Forelimb muscle (tissue), 1 donor: ENCODE results near the gene KCNAB2. TPM values are rescaled to one million over a fixed set of nuclear protein-coding genes. Genes with fewer than 3 reads are reported as not detected.

Experiments used
- DNase-seq: peaks from one replicate; pipeline ENCODE4 v3.0.0-alpha.2; 2013; ENCODE audit warnings: low read depth
- polyA plus RNA-seq: library from polyadenylated mRNA; unstranded; fragments of 120-200 nt; gene quantifications from one replicate; pipeline ENCODE4 v1.2.1, GENCODE V29; 2013; ENCODE audit not compliant: insufficient read length

KCNAB2 gene
- polyA plus RNA-seq, 1 donor, result 4.1 TPM

DNA sequence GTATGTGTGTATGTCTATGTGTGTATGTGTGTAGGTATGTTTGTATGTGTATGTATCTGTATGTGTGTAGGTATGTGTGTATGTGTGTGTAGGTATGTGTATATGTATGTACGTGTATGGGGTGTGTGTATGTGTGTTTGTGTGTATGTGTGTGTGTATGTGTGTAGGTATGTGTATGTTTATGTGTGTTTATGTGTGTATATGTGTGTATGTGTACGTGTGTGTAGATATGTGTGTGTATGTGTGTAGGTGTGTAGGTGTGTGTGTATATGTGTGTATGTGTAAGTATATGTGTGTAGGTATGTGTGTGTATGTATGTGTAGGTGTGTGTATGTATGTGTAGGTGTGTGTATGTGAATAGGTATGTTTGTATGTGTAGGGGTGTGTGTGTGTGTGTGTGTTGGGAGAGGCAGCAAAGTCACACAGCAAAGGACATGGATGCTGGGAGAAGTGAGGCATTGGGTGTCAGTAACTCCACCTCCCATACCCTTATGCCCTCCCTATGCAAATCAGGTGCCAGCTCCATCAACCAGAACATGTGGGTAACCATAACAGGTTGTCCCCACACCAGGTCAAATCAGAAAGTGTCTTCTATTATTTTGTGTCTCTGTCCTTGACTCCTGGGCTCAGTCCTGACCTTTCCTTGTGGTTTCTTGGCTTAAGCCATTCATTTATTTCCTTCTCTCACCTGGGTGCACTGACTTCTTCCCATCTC lies 15.0 kb upstream of the KCNAB2 start:
- DNase-seq, result no peak

DNA sequence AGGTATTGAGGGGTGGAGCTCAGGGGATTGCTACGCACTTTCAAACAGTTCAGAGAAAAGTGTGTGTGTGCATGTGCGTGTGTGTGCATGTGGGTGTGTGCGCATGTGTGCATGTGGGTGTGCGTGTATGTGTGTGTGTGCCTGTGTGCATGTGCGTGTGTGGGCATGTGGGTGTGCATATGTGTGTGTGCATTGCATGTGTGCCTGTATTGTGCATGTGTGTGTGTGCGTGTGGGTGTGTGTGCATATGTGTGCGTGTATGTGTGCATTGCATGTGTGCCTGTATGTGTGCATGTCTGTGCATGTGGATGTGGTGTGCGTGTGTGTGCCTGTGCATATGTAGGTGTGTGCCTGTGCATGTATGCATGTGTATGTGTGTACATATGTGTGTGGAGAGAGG lies 12.6 kb upstream of the KCNAB2 start:
- no peak for DNase-seq

DNA sequence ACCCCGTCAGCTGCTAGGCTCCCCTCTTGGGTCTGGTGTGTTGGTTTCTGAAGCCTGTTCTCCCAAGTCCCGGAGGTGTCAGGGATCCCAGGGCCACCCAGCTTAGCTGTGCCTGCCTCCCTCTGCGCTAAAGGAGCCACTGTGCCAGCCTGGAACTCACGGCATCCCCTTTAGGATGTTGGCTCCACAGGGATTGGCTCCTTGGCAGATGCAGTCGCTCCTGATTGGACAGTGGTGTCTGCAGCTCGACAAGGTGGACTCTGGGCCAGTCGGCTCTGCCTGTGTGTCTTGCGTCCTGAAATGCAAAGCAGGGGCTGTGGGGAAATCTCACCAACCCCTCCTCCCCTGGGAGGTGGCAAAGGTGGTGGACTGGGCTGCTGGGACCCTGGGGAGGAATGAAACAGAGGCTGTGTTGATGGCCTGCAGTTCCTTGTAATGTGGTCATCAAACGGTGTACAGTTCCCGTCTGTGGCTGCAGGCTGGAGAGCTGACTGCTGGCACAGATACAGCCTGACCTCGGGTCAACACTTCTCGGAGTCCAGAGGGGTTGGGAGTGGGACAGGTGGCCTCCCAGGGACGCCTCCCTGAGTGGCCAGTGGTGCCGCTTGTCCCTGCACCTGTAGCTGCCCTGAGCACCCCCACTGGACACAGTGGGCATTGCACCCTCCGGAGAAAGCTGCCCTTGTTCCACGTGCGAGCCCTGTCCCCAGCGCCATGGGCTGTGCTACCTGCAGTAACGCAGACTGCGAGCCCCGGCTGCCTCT lies 11.5 kb upstream of the KCNAB2 start:
- DNase-seq, result no peak

DNA sequence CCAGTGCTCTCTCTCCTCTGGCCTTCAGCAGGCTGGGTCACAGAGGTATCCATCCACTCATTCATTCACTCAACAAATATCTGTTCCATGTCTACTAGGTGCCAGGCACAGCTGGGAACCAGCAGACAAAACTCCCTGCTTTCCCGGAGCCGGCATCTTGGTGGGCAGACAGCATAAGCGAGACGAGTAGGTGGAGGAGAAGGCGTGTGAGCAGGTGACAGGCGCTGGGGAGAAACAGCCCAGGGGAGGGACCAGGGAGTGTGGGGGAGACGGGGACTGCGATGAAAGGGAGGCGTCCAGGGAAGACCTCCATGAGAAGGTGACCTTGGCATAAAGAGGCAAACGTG lies 11.0 kb upstream of the KCNAB2 start:
- no peak for DNase-seq

DNA sequence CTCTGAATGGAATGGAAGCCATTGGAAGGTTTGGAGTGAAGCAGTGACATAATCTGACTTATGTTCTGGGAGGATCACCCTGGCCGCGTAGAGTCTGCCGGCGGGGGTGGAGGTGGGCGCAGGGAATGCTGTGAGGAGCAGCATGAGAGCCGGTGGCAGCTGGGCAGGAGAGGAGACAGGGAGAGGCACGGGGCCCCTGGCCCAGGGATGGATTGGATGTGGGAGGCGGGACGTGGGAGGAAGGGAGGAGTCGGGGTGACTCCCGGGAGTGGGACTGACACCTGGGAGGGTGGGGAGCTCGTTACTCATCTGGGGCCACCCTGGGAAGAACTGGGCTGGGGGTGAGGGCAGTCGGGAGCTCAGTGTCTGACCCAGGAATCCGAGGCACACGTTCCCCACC lies 10.4 kb upstream of the KCNAB2 start:
- no peak for DNase-seq

DNA sequence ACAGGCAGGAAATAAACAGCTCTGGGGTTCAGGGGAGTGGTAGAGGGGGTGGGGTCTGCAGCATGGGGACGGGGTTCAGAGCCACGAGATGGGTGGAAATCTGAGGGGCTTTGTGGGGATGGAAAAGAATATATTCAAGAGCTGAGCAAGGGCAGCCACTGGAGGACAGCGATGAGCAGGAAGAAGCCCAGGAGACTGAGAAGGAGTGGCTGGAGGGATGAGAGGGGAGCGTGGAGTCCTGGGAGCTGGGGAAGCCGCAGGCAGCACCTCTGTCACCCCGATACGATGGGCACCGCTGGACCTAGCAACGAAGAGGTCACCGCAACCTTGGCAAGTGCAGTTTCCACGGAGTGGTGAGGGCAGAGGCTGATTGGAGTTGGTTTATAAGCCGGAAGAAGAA lies 10.0 kb upstream of the KCNAB2 start:
- no peak for DNase-seq

DNA sequence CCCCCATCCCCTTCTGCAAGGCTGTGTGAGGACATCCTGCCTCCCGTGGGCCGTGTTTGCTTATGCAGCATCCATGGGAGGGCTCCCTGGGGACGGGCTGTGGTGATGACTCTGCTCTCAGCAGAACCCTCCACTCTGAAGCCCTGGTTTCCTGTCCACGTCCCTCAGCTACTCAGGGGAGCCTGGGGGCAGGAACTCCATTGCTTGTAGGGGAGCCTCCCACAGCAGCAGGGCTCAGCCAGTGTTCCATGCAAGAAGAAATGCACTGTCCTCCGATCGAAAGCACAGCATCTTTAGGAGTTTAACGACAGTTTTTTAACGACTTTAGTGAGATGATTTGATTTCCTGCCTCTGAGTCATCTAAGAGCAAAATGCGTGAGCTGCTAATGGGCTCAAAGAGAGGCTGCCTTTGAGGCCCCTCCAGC lies 8.3 kb upstream of the KCNAB2 start:
- DNase-seq, result no peak

DNA sequence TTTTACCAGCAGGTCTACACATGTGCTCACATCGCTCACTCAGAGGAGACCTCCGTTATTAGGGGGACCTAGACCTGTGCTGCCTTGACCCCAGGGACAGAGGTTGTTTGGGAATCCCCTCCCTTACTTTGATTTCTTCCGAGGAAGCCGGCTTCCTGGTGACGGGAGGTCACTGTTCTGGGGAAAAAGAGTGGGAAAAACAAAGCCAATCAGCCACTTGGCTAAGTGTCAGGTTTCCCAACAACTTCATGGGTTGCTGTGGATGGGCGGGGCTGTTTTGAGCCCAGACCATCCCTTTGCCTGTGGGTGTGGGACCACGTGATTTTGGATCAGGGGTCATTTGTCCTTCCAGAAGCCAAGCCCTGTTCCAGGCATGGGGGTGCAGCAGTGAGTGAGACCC lies 7.1 kb upstream of the KCNAB2 start:
- no peak for DNase-seq

DNA sequence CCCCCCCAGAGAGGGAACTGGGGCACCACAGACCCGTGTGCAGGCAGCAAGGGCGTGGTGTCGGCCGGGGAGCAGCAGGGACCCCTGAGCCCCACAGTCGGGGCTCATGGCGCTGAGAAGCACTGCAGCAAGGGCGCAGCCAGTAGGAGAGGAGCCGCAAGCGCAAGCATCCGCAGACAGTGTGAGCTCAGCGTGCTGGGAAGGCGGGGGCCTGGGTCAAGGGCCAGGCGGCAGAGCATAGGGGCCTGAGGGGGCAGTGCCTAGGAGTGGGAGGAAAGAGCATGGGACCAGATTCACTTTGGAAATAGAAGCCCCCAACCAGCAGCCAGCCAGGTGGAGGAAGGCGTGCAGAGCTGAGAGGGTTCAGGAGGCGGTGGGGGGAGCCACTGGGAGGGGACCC lies 6.7 kb upstream of the KCNAB2 start:
- DNase-seq, result no peak

DNA sequence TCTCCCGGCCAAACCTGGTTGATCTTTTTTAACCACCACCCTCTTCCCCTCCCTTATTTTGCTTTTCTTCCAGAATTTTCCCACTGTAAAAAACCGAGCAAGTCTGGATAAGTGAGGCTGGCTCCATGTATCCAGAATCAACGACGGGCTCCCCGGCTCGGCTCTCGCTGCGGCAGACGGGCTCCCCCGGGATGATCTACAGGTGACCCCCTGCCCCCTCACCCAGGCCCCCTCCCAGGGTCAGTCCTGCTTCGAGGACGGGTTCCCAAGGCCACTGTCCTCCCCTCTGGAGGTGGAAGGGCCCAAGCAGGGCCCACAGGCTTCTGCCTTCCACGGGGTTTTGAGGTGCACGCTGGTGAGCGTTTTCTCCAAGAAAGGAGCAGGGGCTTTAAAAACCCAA lies 5.2 kb upstream of the KCNAB2 start:
- DNase-seq, result no peak

DNA sequence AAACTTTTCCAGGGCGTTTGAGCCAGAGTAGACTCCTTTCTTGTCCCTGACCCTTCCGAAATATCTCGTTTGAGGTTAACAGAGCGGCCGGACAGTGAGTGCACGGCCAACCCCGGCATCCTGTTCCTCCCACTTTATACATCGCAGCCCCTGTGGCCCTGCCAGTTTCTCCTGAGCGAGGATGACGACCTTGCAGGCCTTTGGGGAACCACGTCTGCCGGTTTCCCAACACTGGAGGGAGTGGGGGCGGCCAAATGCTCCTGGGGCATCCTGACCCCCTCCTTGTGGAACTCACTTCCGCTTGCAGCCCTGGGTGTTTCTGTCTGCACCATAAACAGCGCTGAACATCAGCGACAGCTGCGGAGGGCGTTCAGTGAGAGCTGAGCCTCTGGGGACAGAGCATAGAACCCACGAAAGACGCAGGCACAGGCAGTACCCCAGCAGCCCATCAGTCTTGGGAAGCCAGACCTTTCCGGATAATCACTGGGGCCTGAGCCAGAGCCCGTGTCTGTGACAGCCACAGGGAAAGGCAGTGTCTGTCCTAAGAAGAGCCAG lies 4.8 kb upstream of the KCNAB2 start:
- no peak for DNase-seq

DNA sequence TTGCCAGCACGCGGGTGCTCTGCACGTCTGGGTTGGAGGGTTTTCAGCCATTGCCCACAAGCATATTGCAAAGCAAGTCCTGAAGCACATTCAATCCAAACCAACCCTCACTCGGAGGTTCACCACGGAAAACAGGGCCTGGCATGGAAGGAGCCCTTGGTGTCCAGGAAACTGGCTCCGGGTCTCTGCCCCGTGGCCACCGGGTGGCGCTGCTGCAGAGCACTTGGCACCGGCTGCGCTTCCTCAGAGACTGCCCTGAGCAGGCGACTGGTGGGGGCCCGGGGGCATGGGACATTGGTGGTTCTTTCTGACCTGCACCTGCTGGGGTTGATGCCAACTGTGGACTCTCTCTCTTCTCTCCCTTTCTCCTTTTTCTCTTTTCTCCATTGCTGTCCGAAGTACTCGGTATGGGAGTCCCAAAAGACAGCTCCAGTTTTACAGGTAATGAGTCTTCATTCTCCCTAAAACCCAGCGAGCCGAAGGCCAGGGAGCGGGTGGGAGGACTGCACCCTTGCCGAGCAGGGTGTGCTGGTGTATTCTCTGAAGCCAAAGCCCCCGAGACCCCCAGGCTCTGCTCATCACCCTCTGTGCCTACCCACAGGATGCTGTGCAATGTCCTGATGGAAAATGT lies 4.1 kb upstream of the KCNAB2 start:
- DNase-seq, result no peak

DNA sequence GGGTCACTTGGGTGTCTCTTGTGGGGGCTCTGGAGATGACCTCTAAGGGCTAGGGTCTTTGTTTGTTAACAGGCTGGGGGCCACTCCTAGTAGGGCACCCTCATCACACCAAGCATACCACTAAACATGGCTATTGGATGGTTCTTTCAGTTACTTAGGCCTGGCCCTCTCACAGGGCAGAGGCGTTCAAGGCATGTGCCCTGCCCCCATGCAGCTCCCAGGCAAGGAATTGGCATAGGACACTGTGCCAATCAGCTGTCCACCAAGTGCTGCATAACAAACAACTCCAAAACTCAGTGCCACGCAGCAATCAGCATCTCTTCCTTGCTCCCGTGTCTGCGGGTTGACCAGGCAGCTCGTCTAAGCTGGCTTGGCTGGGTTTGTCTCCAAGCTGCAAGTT lies 2.1 kb upstream of the KCNAB2 start:
- no peak for DNase-seq

DNA sequence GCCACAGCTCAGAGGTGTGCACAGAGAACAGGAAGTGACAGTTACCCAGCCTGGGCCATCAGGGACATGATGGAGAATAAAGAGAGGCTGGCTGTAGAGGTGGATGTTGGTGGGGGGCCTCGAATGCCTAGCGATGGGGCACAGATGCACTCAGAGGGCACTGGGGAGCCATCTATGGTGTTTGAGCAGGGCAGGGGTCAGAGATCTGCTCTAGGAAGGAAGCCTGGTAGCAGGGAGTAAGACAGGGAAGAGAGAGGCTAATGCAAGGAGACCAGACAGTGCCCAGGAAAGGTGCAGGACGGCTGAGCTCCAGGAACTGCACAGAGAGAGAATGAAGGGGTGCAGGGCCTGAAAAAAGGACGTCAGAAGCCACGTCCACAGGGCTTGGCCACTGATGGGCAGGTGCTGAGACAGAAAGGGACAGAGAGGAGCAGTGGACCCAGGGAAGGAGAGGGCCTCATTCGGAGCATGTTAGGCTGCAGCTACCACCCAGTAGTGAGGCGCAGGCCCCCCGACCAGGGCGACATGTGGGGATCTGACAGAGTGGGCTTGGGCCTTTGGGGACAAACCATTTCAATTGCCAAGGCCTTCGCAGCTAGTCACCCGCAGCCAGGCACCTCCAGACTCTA lies 1.1 kb upstream of the KCNAB2 start:
- no peak for DNase-seq

DNA sequence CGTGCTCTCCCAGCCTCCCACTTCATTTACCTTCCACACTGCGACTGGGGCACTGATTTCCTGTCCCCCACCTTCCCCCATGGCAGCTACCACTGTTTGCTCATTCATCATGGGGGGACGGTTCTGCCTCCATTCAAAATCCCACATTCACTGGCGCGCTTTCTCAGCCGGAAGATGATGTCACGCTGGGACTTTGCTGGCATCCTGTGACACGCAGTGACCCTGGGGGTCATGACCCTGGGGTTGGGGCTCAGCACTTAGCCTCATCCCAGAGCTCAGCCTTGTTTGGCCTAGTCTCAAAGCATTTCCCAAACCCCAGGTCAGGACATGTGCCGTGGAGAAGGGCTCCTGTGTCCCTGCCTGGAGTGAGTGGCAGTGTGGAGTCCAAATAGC lies 582 bp upstream of the KCNAB2 start:
- no peak for DNase-seq

DNA sequence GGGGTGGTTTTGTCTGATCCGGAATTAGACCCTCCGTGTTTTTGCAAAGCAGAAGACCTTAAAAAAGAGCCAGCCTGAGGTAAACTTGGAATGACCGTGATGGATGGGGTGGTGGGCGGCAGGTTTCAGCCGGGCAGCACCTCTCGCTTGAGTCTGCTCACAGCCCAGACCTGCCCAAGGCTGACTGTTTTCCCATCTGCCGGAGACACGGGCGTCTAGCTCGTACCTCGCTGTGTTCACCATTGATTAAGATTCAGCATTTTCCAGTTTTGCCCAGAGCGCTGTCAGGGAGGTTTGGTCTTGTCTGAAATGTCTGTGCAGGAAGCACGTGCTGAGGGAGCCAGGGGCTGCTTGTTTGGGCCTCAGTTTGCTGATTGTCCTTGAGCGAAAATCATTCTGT lies 591 bp downstream of the KCNAB2 start:
- DNase-seq, result no peak

DNA sequence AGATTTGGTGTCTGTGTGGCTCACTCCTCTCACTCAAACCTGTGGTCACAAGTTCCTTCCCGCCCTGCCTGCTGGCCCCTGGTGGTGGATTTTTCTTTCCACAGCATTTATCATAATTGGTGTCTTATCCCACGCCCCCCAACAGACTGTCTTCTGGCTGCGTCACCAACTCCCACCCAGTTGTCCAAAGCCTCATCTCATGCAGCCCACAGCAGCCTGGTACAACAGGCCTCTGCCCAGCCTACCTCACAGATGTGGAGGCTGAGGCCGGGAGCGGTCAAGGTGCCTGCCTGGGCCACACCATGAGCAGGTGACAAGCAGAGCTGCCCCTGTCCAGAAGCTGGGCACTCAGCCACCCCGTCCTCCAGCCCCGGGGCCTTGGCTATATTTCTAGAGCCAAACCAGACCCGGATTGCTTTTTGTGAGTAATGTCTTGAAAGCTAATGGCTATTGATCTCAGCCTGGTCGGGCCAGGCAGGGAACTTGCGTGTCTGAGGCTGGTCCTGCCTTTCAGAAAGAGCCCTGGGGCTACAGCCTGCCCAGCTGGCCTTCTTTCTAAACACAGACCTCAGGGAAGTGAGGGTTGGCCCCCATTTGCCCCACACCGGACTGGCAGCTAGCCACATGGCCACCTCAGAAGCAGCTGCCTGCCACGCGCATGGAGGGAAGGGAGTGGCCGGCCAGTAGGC lies 2.6 kb downstream of the KCNAB2 start:
- DNase-seq, result no peak

DNA sequence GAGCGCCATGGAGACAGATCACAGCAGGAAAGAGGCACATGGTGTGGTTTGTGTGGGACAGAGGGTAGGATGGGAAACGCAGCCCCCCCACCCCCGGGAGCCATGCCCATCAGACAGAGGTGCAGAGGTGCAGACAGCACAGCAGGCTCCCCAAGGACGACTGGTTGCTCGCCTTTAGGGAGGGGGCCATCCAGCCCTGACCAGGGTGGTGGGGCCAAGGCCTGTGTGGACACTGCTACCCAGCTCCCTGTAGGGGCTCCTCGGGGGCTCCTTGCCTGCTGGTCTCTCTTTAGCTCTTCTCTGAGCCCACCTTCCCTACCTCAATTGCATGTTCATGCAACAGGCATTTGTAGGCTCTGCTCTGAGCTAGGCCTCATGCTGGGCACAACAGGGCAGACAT lies 3.7 kb downstream of the KCNAB2 start:
- DNase-seq, result no peak

DNA sequence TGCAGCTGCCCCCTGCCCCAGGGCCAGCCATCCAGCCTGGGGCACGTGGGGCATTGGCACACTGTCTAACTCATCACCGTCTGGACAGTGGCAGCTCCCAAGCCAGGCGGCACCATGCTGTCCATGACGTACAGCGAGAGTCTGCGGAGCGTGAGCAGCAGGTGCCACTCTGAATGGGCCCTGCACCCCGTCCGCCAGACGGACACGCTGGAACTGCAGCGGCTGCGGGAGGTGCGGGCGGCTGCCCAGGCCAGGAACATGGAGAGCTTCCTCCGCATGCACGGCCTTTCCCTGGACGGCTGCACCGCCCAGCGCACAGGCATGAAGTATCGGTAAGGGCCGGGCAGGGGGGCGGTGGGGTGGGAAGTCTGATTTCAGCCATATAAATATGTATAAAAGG lies 5.7 kb downstream of the KCNAB2 start:
- no peak for DNase-seq

DNA sequence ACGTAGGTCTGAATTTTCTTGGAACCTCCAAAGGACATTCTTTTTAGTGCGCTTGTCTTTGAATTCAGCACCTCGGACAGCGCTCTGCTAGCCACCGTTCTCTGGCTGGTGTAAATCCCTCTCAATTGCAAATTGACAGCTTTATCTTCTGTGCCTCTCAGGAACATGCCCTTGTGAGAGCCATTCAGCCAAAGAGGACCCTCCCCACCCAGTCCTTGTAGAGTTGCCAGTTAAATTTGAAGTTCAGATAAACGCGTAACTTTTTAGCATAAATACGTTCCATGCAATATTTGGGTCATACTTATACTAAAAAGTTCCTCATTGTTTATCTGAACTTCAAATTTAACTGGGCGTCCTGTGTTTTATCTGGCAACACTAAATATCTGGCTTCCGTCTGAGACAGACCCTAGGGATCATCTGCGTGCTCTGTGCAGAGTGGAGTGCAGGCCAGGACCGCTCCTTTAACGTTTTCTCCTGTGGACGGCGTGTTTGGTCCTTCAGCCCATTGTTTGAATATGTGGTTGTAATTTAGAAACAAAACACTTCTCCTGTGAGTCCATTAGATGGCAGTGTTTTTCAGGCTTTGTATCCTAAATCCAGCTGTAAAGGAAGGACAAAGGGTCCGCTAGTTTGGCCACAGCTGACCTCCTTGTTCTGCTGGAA lies 7.0 kb downstream of the KCNAB2 start:
- peak; percentile 56 for DNase-seq

DNA sequence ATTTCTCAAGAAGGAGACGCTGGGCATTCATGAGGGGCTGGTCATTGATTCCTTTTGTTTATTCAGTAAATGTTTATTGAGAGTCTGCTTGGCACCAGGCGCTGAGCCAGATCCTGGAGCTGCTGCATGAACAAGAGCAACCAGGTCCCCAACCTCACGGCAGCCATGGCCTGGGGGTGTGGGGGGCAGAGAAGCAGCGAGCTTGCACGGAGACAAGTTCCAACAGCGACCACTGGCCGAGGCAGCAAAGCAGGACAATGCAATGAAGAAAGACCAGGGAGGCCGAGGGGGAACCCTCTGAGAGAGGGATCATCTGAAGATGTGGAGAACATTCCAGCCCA lies 7.5 kb downstream of the KCNAB2 start:
- DNase-seq, result no peak
